ENCODE data around the gene NPFFR1.

Gene NPFFR1

GRCh38 chr10:70212879-70213278 is 70.9 kb downstream of the NPFFR1 start:
- DNase-seq = no peak

GRCh38 chr10:70212277-70212676 is 71.5 kb downstream of the NPFFR1 start:
- no peak for DNase-seq

GRCh38 chr10:70206762-70207161 is 77.0 kb downstream of the NPFFR1 start:
- DNase-seq = no peak

- DNase-seq = no peak
Observed at GRCh38 chr10:70201105-70201504, 82.7 kb downstream of the NPFFR1 start.

GRCh38 chr10:70198696-70199466 is 84.9 kb downstream of the NPFFR1 start:
- DNase-seq = no peak
